Pancreas (tissue), 10 donors: ENCODE measurements around the gene PNMT. TPM values are rescaled to one million over a fixed set of nuclear protein-coding genes. Genes with fewer than 3 reads are reported as not detected.

ENCODE experiments used
- ATAC-seq, 4 donors: fragments of 200-7000 bp; cut with Tn5 transposase; one replicate each; pipeline versions ENCODE4 v1.8.0 to v1.9.1; 2020; ENCODE audit warnings: mild to moderate bottlenecking in 4 of 4, moderate library complexity in 4 of 4
- DNase-seq, 6 donors: peaks; one replicate each; pipeline ENCODE4 v3.0.0-alpha.2; 2020
- FAIRE-seq: peaks from 2 replicates; lab custom pipeline; 2012; peaks lifted over from hg19 to GRCh38; lab: Jason Lieb, UNC
- H3K27ac ChIP-seq, 4 donors: fragments of 200-600 bp; sonication (generic); 1 replicate in 3 of 4; 2 replicates in 1 of 4; pipeline versions ENCODE4 v1.5.0 to v1.8.0; 2020
- H3K27me3 ChIP-seq, 4 donors: fragments of 200-600 bp; one replicate each; pipeline ENCODE4 v1.8.0; 2021
- H3K36me3 ChIP-seq, 3 donors: fragments of 200-600 bp; sonication (generic) in 1 of 3; one replicate each; pipeline versions ENCODE4 v1.5.0 to v1.8.0; 2020 to 2021
- H3K4me1 ChIP-seq, 3 donors: fragments of 200-600 bp; one replicate each; pipeline ENCODE4 v1.8.0; 2021
- H3K4me3 ChIP-seq, 4 donors: fragments of 200-600 bp; sonication (generic) in 2 of 4; one replicate each; pipeline versions ENCODE4 v1.5.0 to v1.8.0; 2020 to 2021
- H3K9me3 ChIP-seq, 4 donors: fragments of 200-600 bp; one replicate each; pipeline ENCODE4 v1.8.0; 2021
- WGBS, 2 donors: extraction: QIAGEN DNeasy Blood & Tissue Kit; methylation state at CpG; one replicate each; pipeline ENCODE4 v1.1.7; 2013; 5-methylcytosine and 5-hydroxymethylcytosine counted together
- intact Hi-C, 3 donors: fragments of 100-400 bp; cut with DNase I; formaldehyde crosslinking; loops; one replicate each; pipeline versions ENCODE4 v1.11.1 to v1.14.2; 2022
- polyA plus RNA-seq, 2 donors: library from polyadenylated mRNA; stranded (reverse); fragments of 200-250 nt; gene quantifications; one replicate each; pipeline ENCODE4 v1.2.3, GENCODE V29; 2013
- total RNA-seq, 6 donors: library from RNA; stranded (reverse); fragmentation: NEBNext Ultra II Directional in 4 of 6; extraction: Animal tissue kit (Norgen Biotek cat#: 25700) in 4 of 6; gene quantifications; one replicate each; pipeline versions ENCODE4 v1.2.1 to v1.2.4, GENCODE V29; 2021 to 2023
- TF ChIP-seq, protein P1 (sequence below), 4 donors: fragments of 200-600 bp; sonication (generic) in 3 of 4; IDR thresholded peaks; one replicate each; pipeline versions ENCODE4 v1.5.0 to v1.8.0; 2021; ENCODE audit warnings: antibody characterized with exemption in 4 of 4
- donor health status: healthy with polysubstance abuse.
- donor health status: DM: no; HTN: no; CAD: no; lungs with moderate emphysema.
- donor health status: DM: no; HTN: no; CAD: no.
- donor health status: control.
- donor health status: control.
- donor health status: Bipolar disorder and iron deficiency.
- donor health status: DM: yes; HTN: yes; CAD: no.
- donor health status: DM: no; HTN: no; CAD: no.
- donor health status: DM: no; HTN: no; CAD: no.
- donor health status: DM: yes; HTN: yes; CAD: no.

PNMT gene
- total and polyA plus RNA-seq, 8 donors = 0.16 to 11.7 (median 0.64) TPM; not detected in 3

GRCh38 chr17:39673335-39674081 is 5.3 kb downstream of the PNMT start:
- no peak for ATAC-seq
- intact Hi-C loops = no loop called here
- H3K27me3 ChIP-seq = peaks cover 0 to 4% (median 0%) of the 10 kb centered on the region in 4 donors
- no peak overlapping the region for H3K27ac ChIP-seq
- H3K4me3 ChIP-seq = no peak overlapping the region
- TF ChIP-seq, protein P1, sequence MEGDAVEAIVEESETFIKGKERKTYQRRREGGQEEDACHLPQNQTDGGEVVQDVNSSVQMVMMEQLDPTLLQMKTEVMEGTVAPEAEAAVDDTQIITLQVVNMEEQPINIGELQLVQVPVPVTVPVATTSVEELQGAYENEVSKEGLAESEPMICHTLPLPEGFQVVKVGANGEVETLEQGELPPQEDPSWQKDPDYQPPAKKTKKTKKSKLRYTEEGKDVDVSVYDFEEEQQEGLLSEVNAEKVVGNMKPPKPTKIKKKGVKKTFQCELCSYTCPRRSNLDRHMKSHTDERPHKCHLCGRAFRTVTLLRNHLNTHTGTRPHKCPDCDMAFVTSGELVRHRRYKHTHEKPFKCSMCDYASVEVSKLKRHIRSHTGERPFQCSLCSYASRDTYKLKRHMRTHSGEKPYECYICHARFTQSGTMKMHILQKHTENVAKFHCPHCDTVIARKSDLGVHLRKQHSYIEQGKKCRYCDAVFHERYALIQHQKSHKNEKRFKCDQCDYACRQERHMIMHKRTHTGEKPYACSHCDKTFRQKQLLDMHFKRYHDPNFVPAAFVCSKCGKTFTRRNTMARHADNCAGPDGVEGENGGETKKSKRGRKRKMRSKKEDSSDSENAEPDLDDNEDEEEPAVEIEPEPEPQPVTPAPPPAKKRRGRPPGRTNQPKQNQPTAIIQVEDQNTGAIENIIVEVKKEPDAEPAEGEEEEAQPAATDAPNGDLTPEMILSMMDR (IDR thresholded peaks at IDR 0.05) = no peak
- H3K36me3 ChIP-seq = no peaks in the 10 kb centered on the region
- no peaks in the 10 kb centered on the region for H3K9me3 ChIP-seq
- WGBS, 2 donors = 66 to 76% methylated on average over 13 of the region's 13 CpGs
- FAIRE-seq = no peak
- peaks cover under 1 to 8% (median 5%) of the 10 kb centered on the region in 3 donors for H3K4me1 ChIP-seq
- DNase-seq = peak in 1 of 6 donors; percentile 56

DNA sequence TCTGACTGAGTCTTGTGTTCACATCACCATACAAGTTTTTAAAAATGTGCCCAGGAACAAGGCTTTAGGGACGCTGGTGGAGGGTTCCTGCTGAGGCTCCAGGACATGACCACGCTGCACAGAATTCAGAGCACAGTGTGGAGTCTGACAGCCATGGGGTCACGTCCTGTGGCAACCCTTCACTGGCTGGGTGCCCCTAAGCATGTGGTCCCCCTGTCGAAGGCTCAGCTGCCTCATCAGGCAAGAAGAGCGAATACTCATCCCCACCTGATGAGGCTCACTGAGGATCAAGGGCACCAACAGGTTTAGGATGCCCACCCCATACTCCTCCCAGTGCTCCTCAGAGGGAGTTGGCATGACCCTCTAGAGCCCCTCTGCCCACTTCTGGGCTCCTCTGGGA is 5.9 kb downstream of the PNMT start:
- FAIRE-seq = no peak
- TF ChIP-seq, protein P1 (IDR thresholded peaks at IDR 0.05) = no peak
- no peak for ATAC-seq
- peak in 1 of 6 donors; percentile 38 for DNase-seq
- H3K27ac ChIP-seq = peak overlapping the region; percentile 50 to 71 (median 60)
- peaks cover 0 to 4% (median 0%) of the 10 kb centered on the region in 4 donors for H3K27me3 ChIP-seq
- no peaks in the 10 kb centered on the region for H3K9me3 ChIP-seq
- no peak overlapping the region for H3K4me3 ChIP-seq
- 73% methylated on average over 5 of the region's 5 CpGs for WGBS, 2 donors
- no peaks in the 10 kb centered on the region for H3K36me3 ChIP-seq
- H3K4me1 ChIP-seq = peaks cover 0 to 8% (median 5%) of the 10 kb centered on the region in 3 donors
- intact Hi-C loops = no loop called here

DNA sequence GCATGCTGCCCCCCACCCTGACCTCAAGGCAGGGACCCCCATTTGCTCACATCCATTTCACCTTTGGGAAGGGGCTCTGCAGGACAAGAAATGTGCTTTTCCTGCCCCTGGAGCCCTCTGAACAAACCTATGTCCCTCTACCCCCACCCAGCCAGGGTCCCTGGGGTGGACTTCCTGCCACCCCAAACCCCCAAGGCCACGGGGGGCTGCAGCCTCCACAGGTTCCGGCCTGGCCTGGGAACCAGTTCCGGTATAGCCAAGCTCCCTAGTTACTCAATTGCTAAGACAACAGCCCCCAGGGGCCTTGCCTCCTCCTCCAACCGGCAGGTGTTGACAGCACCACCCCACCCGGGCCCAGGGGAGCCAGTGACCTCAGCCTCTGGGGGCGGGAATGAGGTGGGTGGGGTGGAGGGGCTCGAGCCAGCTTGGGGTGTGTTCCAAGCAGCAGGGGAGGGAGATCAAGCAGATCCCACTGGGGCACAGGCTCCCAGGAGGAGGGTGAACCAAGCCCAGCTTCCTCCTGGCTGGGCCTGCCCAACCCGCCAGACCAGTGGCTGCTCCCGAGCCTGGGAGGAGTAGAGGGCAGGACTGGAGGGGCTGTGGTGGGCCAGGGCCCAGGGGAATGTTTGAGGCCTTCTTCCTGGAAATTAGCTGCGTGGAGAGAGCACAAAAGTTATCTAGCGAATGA is 6.6 kb downstream of the PNMT start:
- H3K9me3 ChIP-seq = no peaks in the 10 kb centered on the region
- ATAC-seq = peak; percentile 52 to 70 (median 62)
- peak in 5 of 6 donors; percentile 48 to 83 (median 60) for DNase-seq
- no peak for FAIRE-seq
- no peaks in the 10 kb centered on the region for H3K36me3 ChIP-seq
- H3K4me1 ChIP-seq = peaks cover 0 to 8% (median 5%) of the 10 kb centered on the region in 3 donors
- peaks cover 0 to 4% (median 0%) of the 10 kb centered on the region in 4 donors for H3K27me3 ChIP-seq
- H3K27ac ChIP-seq = peak overlapping the region; percentile 50 to 71 (median 60)
- WGBS, 2 donors = 40 to 42% methylated on average over 11 of the region's 11 CpGs
- no peak overlapping the region for H3K4me3 ChIP-seq
- intact Hi-C loops = no loop called here
- TF ChIP-seq, protein P1 (IDR thresholded peaks at IDR 0.05) = no peak

DNA sequence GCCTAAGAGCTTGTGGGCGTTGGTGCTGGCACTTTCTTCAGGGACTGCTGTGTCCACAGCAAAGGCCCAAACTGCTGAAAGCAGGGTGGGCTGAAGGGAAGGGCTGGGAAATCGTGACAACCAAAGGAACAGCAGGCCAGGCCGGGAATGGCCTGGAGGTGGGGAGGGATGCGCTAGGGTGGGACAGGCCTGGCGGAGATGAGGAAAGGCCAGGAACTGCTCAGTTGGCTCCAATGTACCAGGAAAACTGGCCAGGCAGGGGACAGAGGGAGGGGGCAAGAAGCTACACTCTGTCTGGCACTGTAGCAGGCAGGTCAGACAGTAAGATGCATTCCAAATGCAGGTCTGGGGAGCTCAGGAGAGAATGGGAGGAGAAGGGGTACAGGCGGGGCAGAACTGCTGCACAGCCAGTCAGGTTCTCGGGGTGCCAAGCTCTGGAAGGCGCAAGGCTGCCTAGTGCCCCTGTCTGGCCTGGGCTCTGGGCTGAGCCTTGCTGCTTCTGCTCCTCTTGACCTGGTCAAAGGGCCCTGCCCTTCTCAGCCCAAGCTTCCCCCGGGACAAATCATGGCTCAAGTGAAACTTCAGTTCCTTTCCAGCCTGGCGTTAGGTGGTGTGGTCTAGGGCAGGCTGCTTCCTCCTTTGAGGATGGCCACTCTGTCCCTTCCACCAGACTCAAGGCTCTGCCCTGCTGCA is 7.3 kb downstream of the PNMT start:
- FAIRE-seq (no peak), ATAC-seq (no peak), DNase-seq (peak in 2 of 6 donors; percentile 13 to 59)
- Histone ChIP-seq H3K9me3 (no peaks in the 10 kb centered on the region), H3K27me3 (peaks cover 0 to 4% (median 0%) of the 10 kb centered on the region in 4 donors), H3K27ac (peak overlapping the region; percentile 22 to 71 (median 59)), H3K4me3 (no peak overlapping the region), H3K36me3 (no peaks in the 10 kb centered on the region), H3K4me1 (peaks cover 0 to 8% (median 5%) of the 10 kb centered on the region in 3 donors)
- WGBS, 2 donors = 76 to 79% methylated on average over 10 of the region's 10 CpGs
- TF ChIP-seq, protein P1 (IDR thresholded peaks at IDR 0.05) = no peak
- intact Hi-C loops = no loop called here
